Activated CD4-positive, alpha-beta T cell treated with anti-CD3 and anti-CD28 coated beads for 48 hours (primary cell): ENCODE data around the gene BRINP1.

Experiments used
- DNase-seq: peaks from one replicate; pipeline ENCODE4 v3.0.0-alpha.2; 2020

Gene BRINP1

GRCh38 chr9:119368681-119369581, at the start of gene BRINP1:
Gene BRINP1 (minus strand): TSS chr9:119369435. CDS start chr9:119313355, 56,080 bp downstream.
- peak; percentile 2 for DNase-seq

DNA sequence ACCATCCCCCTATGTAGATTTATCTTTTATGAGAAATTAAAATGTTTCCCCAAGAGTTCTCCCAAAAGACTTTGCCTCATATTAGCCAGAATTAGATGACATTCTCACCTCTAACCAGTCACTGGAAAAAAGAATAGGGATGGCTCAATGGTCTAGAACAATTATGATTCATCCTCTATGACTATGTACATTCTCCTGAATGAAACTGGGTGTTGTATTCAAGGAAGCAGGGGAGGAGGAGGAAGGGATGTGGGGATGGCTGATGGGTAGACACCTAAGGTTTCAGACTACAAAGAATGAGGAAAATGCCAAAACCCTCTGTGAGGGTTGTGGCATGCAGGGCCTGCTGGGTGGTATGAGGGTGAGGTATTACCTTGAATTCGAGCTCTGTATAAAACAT, 49.5 kb upstream of the BRINP1 start:
- DNase-seq = no peak

DNA sequence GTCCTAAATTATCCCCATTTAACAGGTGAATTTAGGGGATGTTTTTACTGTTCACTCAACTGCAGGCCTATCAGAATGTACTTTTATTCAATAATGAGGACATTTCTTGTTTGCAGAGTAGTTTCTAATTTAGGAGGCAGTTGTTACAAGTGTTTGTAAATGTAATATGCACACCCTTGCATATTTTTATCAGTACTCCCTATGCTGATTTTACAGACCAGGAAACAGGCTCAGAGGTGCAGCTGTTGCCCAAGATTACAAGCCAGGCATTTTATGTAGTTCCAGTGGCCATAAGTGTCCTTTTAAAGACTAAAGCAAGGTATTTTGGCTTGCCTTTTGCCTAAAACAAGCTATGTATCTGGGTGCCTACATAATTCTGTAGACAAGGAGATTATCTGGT, 47.6 kb upstream of the BRINP1 start:
- no peak for DNase-seq

DNA sequence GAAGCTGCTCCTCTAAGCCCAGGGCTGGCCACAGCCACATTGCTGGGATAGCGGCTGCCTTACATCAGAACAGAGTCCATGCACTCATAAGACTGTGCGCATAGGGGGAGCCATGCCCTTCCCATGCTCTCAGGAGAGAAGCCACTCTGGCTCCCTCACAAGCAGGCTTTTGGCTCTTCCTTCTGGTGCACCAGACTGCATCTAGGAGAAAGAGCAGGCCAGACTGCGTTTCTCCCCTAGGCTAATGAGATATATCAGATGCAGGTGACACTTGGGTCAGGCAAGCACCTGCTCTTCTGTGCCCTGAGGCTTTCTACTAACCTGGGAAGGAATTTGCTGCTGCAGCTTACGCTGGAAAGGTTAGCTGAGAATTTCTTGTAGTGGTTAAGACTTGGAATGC, 43.2 kb upstream of the BRINP1 start:
- DNase-seq = no peak

- no peak for DNase-seq
Observed at GRCh38 chr9:119409552-119409951, 40.3 kb upstream of the BRINP1 start.

DNA sequence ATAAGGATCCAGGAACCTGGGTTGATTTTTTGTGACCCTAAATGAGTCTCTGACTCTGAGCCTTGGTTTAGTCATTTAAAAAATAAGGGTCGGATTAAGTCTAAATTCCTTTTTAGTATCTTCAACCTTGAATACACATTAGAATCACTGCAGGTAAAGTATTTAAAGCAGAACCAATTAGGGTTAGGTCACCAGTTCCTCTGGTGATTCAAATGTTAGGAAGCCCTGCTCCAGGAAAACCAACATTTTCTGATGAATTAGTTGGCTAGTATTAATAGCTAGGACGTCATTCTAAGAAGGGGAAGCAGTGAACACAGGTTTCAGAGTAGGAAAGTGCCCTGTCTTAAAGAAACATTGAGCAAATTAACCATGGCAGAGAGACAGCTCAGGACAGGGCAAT, 31.4 kb upstream of the BRINP1 start:
- no peak for DNase-seq

DNA sequence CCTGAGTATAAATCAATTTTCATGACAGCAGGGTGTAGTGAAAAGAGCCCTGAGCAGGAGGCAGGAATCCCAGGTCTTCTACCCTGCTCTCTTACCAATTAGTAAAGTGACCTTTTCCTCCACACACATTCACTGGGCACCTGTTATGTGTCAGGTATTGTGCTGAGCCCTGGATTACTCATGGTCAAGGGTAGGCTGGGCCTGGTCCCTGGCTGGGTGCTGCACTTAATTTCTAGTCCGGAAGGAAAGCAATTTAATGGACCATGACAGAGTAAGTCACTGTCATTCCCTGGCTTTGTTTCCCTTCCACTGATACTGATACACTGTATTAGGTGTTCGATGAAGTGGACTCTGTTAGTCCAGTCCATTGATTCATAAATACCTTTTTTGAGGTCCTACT, 29.1 kb upstream of the BRINP1 start:
- DNase-seq = no peak

DNA sequence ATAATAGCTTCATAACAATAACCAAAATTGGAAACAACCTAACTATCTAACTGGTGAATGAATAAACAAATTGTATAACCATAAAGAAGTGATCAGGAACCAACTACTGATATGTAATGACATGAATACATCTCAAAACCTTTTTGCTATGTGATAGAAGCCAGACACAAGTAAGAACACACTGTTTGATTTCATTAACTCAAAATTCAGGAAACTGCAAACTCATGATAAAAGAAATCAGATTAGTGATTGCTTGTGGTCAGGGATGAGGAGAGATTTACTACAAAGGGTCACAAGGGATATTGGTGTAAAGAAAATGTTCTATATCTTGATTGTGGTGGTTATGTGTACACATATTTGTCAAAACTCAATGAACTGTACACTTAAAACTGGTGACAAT, 22.6 kb upstream of the BRINP1 start:
- no peak for DNase-seq

- DNase-seq = peak; percentile 9
Observed at GRCh38 chr9:119375892-119376291, 6.7 kb upstream of the BRINP1 start.

DNA sequence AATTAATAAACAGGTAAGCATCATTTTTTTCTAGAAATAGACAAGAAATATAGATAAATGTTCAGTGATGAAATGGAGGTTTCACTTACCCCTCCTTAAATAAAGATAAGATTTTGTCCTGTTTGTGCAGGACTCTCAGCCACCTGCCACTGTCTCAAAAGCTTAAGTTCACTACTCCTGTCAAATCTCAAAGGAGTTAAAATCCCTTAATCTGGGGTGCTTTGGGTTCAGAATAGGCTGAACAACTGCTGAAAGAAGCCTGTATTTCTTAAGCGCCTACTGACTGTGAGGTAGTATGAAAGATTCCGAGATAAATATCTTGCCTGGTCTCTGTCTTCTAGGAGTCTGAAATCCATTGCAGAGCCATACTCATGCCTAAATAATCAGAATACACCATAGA, 3.7 kb upstream of the BRINP1 start:
- DNase-seq = no peak

DNA sequence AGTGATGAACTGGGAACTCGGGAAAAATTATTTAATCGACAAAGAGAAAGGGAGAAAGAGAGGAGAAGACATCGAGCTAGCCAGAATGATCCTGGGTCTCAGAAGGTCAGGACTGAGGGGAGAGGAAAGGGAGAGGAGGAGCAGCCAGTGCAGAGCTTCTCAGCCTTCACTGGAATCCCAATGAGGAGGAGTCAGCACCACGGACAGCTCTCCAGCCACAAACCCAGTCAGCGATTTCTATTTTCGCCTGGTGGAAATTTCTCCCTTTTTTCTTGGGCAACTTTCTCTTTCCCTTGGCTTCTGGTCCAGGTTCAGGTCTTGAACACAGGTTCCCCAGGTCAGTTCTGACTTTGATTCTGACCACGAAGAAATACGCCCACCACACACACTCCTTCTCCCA, 1.6 kb upstream of the BRINP1 start:
- peak; percentile 25 for DNase-seq

DNA sequence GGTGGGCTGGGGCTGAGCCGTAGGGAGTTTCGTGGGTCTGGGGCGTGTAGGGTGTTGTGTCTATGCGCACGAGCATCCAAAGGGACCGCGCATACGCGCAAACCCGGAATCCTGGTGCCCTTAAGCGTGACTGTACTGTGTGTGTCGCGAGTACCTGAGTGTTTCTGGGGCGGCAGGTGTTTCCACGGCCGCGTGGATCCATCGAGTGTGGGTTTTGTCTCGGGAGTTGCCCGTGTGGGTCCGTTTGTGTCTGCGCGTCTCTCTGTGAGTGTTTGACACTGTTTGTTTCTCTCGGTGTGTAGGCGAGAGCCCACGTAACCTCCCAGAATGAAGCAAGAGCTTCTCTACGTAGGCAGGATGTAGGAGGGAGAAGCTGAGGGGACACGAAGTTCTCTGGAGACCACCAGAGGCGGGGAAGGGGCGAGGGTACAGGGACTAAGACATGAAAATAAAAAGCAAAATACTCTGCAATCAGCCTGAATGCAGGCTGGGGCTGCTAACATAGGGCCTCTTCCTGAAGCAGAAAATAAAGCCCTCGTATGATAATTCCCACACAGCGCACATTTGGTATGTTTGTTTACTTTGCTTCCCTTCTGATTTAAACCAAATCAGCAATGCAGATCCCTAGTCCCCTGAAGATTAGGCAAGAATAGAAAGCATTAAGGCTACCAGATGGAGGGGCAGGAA, 588 bp upstream of the BRINP1 start:
- no peak for DNase-seq

- no peak for DNase-seq
Observed at GRCh38 chr9:119368179-119368578, 1.1 kb downstream of the BRINP1 start.

- no peak for DNase-seq
Observed at GRCh38 chr9:119367683-119368075, 1.6 kb downstream of the BRINP1 start.

DNA sequence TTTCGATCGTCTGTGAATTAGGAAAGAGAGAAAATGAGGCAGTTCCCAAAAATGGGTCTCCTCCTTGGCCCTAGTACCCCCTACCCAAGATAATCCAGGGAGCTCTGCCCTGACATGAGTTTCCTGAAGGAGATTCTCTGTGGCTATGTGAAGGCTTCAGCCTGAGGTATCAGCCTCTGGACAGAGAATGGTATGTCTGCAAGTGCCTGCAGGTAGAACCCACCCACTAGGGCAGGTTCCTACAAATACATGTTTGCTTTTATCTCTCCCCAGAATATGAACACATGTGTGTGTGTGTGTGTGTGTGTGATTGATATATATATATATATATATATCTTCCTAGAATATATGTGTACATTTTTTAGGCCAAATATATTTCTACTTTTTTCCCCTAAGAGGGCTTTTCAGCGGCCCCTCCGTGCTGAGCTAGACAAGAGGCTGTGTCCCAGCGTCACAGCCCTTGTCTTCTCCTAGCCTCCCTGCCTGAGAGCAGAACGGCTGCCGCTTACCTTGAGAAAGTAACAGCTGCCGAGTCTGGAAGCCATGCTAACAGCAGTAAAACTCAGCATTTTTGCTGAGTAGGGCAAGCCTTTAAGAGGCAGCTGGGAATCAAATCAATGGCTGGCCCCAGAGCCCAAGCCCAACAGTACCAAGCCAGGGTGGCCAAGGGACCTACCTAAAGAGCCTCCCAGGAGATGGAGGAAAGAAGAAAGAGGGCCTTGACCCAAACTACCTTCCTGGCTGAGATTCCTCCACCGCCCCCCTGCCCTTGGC, 2.1 kb downstream of the BRINP1 start:
- DNase-seq = no peak

- DNase-seq = peak; percentile 3
Observed at GRCh38 chr9:119365291-119366027, 3.8 kb downstream of the BRINP1 start.

GRCh38 chr9:119360237-119360636, 9.0 kb downstream of the BRINP1 start:
- DNase-seq = no peak

- no peak for DNase-seq
Observed at GRCh38 chr9:119357336-119358096, 11.7 kb downstream of the BRINP1 start.

- no peak for DNase-seq
Observed at GRCh38 chr9:119349351-119349825, 19.8 kb downstream of the BRINP1 start.

DNA sequence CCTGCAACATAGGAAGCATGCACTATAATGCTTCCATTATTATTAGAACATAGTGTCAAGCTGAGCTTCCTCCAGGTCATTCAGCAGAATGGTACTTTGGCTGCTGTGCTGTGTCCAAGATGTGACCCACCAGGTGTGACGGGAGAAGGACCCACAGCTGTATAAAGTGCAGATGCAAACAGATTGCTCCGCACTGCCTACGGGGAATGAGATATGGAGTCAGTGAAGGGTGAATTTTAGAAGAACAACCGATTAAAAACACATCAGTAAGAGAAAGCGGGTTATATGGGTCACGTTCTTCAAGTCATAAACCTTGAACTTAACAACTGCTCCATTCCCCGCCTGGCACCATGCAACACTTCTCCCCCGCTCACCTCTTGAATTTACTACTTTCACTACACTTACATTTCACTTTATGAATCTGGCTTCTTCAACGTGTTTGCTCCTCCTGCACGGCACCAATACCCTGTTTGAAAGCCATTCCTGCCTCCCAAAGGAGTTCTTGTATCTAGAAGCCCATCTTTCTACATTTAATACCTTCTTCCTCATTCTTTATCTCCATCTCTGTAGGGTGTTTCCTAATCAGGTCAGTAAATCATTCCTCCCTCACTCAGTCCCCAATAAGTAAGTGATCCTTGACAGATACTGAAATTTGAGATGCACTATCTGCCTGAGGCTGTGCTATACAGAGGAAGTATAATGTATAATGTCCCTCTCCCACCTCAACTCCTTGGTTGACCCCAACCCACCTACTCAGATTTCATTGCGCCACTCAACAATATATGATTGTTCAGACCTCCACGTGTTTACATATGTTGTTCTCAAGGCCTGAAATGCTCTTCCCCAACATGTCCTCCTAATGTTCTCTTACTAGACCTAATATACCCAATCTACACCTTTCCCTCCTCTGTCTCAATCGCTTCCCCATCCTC, 25.9 kb downstream of the BRINP1 start:
- DNase-seq = no peak

DNA sequence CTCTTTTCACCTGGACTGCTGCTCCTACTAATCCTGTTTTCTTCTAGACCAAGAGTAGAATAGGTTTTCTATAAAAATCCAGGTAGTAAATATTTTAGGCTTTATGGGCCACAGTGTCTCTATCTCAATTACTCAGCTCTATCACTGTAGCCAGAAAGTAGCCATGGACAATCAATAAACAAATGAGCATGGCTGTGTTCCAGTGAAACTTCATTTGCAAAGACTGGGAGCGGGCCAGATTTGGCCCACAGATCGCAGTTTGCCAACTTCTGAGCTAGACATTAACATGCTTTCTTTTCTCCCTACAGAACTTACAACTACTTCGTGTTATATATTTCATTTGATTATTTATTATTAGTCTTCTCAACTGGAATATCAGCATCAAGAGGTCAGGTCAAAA, 30.2 kb downstream of the BRINP1 start:
- DNase-seq = no peak
